Neural crest cell (in vitro differentiated cells): ENCODE data around the gene C7orf57. TPM values are rescaled to one million over a fixed set of nuclear protein-coding genes. Genes with fewer than 3 reads are reported as not detected.

ENCODE experiments used
- DNase-seq: peaks from one replicate; pipeline ENCODE4 v3.0.0; 2021; ENCODE audit warnings: low read depth, mixed read lengths, low spot score
- H3K27ac Mint-ChIP-seq: one replicate; pipeline ENCODE4 v1.8.0; 2021; ENCODE audit warnings: mild to moderate bottlenecking, mixed read lengths; ENCODE audit not compliant: unreplicated experiment
- H3K27me3 Mint-ChIP-seq: 2 replicates; pipeline ENCODE4 v1.8.0; 2021; ENCODE audit warnings: low read depth, mild to moderate bottlenecking, mixed read lengths
- H3K36me3 Mint-ChIP-seq: 2 replicates; pipeline ENCODE4 v1.8.0; 2021; ENCODE audit warnings: low read depth, mild to moderate bottlenecking, mixed read lengths
- H3K4me1 Mint-ChIP-seq: 2 replicates; pipeline ENCODE4 v1.8.0; 2021; ENCODE audit warnings: mixed read lengths
- H3K4me3 Mint-ChIP-seq: one replicate; pipeline ENCODE4 v1.8.0; 2021; ENCODE audit warnings: mild to moderate bottlenecking, mixed read lengths
- H3K9me3 Mint-ChIP-seq: 2 replicates; pipeline ENCODE4 v1.8.0; 2021; ENCODE audit warnings: mixed read lengths
- CTCF ChIP-seq: fragments of 200-600 bp; sonication (generic); conservative IDR thresholded peaks from 2 replicates; pipeline ENCODE4 v1.5.0; 2021; ENCODE audit warnings: antibody characterized with exemption, mild to moderate bottlenecking
- total RNA-seq: library from RNA; stranded (reverse); gene quantifications from 2 replicates; pipeline ENCODE4 v1.2.1, GENCODE V29; 2021

Gene C7orf57
- total RNA-seq, 1 donor from 2014 or later: not detected

DNA sequence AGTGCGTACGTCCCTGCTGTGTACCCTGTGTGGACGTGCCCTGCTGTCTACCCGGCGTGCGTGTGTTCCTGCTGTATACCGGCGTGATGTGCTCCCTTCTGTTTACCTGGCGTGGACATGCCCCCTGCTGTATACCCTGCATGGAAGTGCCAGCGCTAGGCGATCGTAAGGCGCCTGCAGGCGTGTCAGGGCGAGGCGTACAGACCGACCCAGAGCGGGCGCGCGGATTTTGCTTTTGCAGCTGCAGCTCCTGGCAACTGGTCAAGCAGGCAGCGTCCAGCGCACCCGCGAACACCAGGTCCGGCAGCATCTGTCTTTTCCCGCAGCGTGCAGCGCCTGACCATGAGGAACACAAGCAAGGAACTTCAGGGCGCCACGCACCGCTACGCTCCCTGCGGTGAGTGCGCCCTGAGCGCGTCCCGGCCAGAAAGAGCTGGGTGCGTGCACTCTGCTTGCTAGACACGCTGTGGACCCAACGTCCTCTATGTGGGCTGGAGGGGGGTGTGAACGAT lies 680 bp downstream of the C7orf57 start:
- H3K36me3 Mint-ChIP-seq: no peaks in the 10 kb centered on the region
- no peaks in the 10 kb centered on the region for H3K9me3 Mint-ChIP-seq
- H3K4me1 Mint-ChIP-seq: peaks cover 7% of the 10 kb centered on the region
- peak overlapping the region; percentile 85 for H3K4me3 Mint-ChIP-seq
- H3K27ac Mint-ChIP-seq: no peak overlapping the region
- no peak for TF ChIP-seq CTCF
- no peak for DNase-seq
- H3K27me3 Mint-ChIP-seq: peaks cover 81% of the 10 kb centered on the region

DNA sequence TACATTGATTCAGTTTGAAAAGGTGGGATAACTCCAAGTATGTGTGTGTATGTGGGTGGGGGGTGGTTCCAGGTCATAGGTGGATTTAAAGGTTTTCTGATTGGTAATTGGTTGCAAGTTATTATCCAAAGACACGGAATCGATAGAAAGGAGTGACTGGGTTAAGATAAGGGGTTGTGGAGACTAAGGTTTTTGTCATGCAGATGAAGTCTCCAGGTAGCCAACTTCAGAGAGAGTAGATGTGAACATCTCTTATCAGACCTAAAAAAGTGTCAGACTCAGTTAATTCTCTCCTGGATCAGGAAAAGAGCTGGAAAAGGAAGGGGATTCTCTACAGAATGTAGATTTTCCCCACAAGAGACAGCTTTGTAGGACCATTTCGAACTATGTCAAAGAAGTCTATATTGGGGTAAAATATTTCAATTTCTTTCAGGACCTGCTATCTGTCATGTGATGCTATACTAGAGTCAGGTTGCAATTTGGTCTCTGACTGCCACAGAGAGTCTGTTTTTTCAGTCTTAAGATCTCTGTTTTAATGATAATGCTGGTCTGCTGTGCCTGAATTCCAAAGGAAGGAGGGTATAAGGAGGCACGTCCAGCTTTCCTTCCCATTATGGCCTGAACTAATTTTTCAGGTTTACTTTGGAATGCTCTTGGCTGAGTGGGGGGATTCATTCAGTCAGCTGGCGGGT lies 3.6 kb downstream of the C7orf57 start:
- Mint-ChIP-seq H3K4me1 (peaks cover 10% of the 10 kb centered on the region), H3K4me3 (no peak overlapping the region), H3K36me3 (no peaks in the 10 kb centered on the region), H3K9me3 (no peaks in the 10 kb centered on the region), H3K27ac (no peak overlapping the region), H3K27me3 (peaks cover 57% of the 10 kb centered on the region)
- no peak for TF ChIP-seq CTCF
- no peak for DNase-seq

DNA sequence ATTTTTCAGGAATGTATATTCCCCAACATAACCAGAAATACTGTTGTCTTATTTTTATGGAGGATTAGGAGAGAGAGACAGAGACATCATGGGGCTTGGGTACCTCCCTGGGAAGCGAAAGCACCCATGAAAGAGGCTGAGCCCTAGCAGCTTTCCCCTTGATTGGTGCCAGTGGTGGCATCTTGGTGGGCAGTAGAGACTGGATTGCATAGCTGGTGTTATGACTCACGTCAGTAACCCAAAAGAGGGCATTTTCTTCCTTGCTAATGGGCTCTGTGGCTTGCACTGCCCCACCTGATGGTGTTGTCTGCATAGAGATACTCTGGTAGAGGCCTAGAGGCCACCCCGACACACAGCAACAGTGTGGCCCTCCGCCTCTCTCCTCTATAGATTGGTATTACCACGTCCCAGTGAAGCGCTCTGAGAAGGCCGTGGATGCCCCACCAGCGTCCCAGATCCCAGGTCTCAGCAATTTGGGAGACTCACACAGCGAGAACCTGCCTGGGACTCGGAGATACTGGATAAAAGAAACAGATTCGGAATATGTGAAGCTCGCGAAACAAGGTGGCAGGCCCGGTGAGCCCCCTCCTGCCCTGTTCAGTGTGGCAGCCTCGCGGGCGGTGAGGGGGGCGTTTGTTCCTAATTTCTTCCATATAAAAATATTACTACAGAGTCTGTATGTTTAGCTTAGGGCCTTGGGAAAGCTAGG lies 5.8 kb downstream of the C7orf57 start:
- H3K27me3 Mint-ChIP-seq: peaks cover 41% of the 10 kb centered on the region
- peaks cover 7% of the 10 kb centered on the region for H3K4me1 Mint-ChIP-seq

GRCh38 chr7:48041653-48041970 lies 6.3 kb downstream of the C7orf57 start:
- no peak for TF ChIP-seq CTCF
- no peaks in the 10 kb centered on the region for H3K9me3 Mint-ChIP-seq
- H3K27me3 Mint-ChIP-seq: peaks cover 36% of the 10 kb centered on the region
- no peak for DNase-seq
- no peak overlapping the region for H3K4me3 Mint-ChIP-seq
- peaks cover 4% of the 10 kb centered on the region for H3K4me1 Mint-ChIP-seq
- no peak overlapping the region for H3K27ac Mint-ChIP-seq
- H3K36me3 Mint-ChIP-seq: no peaks in the 10 kb centered on the region

More for the DNA sequence above, 5.8 kb downstream of the C7orf57 start:
- Mint-ChIP-seq H3K36me3 (no peaks in the 10 kb centered on the region), H3K27ac (no peak overlapping the region), H3K9me3 (no peaks in the 10 kb centered on the region), H3K4me3 (no peak overlapping the region)
- DNase-seq: no peak
- TF ChIP-seq CTCF: no peak

GRCh38 chr7:48042216-48042615 lies 6.9 kb downstream of the C7orf57 start:
- no peaks in the 10 kb centered on the region for H3K9me3 Mint-ChIP-seq
- H3K4me1 Mint-ChIP-seq: peaks cover 4% of the 10 kb centered on the region
- TF ChIP-seq CTCF: no peak
- no peaks in the 10 kb centered on the region for H3K36me3 Mint-ChIP-seq
- H3K27ac Mint-ChIP-seq: no peak overlapping the region
- no peak for DNase-seq
- H3K4me3 Mint-ChIP-seq: no peak overlapping the region
- H3K27me3 Mint-ChIP-seq: peaks cover 30% of the 10 kb centered on the region
